Type B pancreatic cell (in vitro differentiated cells): Measurements from ENCODE around the gene FOXC2. TPM values are rescaled to one million over a fixed set of nuclear protein-coding genes. Genes with fewer than 3 reads are reported as not detected.

ENCODE experiments used
- DNase-seq: peaks from one replicate; pipeline ENCODE4 v3.0.0; 2021; ENCODE audit warnings: mixed read lengths; ENCODE audit not compliant: unreplicated experiment; ENCODE audit errors: extremely low spot score
- H3K27ac Mint-ChIP-seq: 2 replicates; pipeline ENCODE4 v1.8.0; 2021; ENCODE audit warnings: mild to moderate bottlenecking, mixed read lengths
- H3K27me3 Mint-ChIP-seq: 2 replicates; pipeline ENCODE4 v1.8.0; 2021; ENCODE audit warnings: mixed read lengths
- H3K36me3 Mint-ChIP-seq: 2 replicates; pipeline ENCODE4 v1.8.0; 2021; ENCODE audit warnings: mixed read lengths
- H3K4me1 Mint-ChIP-seq: one replicate; pipeline ENCODE4 v1.8.0; 2021; ENCODE audit warnings: mixed read lengths; ENCODE audit not compliant: unreplicated experiment
- H3K4me3 Mint-ChIP-seq: 2 replicates; pipeline ENCODE4 v1.8.0; 2021; ENCODE audit warnings: mild to moderate bottlenecking, mixed read lengths
- H3K9me3 Mint-ChIP-seq: 2 replicates; pipeline ENCODE4 v1.8.0; 2021; ENCODE audit warnings: mixed read lengths
- CTCF ChIP-seq: fragments of 200-600 bp; sonication (generic); conservative IDR thresholded peaks from 2 replicates; pipeline ENCODE4 v1.5.0; 2021; ENCODE audit warnings: antibody characterized with exemption, mild to moderate bottlenecking
- total RNA-seq: library from RNA; stranded (reverse); gene quantifications from 2 replicates; pipeline ENCODE4 v1.2.1, GENCODE V29; 2021; ENCODE audit warnings: low replicate concordance

Gene FOXC2
- total RNA-seq, 1 donor from 2014 or later, result 11.3 TPM

- no peak for DNase-seq
- Mint-ChIP-seq H3K4me3 (peak overlapping the region; percentile 86), H3K9me3 (no peaks in the 10 kb centered on the region)
Measured at GRCh38 chr16:86569701-86570447, 3.2 kb downstream of the FOXC2 start.

GRCh38 chr16:86570558-86571529 is 4.2 kb downstream of the FOXC2 start:
- H3K4me1 Mint-ChIP-seq, result peaks cover 26% of the 10 kb centered on the region
- H3K9me3 Mint-ChIP-seq, result no peaks in the 10 kb centered on the region
- peak overlapping the region; percentile 83 for H3K4me3 Mint-ChIP-seq
- H3K36me3 Mint-ChIP-seq, result peaks cover 17% of the 10 kb centered on the region
- no peak for DNase-seq
- peaks cover 85% of the 10 kb centered on the region for H3K27me3 Mint-ChIP-seq
- H3K27ac Mint-ChIP-seq, result peak overlapping the region; percentile 13
- TF ChIP-seq CTCF, result no peak

More at GRCh38 chr16:86569701-86570447, 3.2 kb downstream of the FOXC2 start:
- Mint-ChIP-seq H3K4me1 (peaks cover 23% of the 10 kb centered on the region), H3K27ac (no peak overlapping the region), H3K36me3 (peaks cover 11% of the 10 kb centered on the region), H3K27me3 (peaks cover 88% of the 10 kb centered on the region)
- no peak for TF ChIP-seq CTCF

GRCh38 chr16:86571530-86571915 is 4.9 kb downstream of the FOXC2 start:
- no peak overlapping the region for H3K27ac Mint-ChIP-seq
- no peaks in the 10 kb centered on the region for H3K9me3 Mint-ChIP-seq
- H3K4me3 Mint-ChIP-seq, result peak overlapping the region; percentile 83
- no peak for TF ChIP-seq CTCF
- H3K27me3 Mint-ChIP-seq, result peaks cover 85% of the 10 kb centered on the region
- no peak for DNase-seq
- H3K36me3 Mint-ChIP-seq, result peaks cover 17% of the 10 kb centered on the region
- peaks cover 31% of the 10 kb centered on the region for H3K4me1 Mint-ChIP-seq

- Mint-ChIP-seq H3K4me1 (peaks cover 33% of the 10 kb centered on the region), H3K27me3 (peaks cover 87% of the 10 kb centered on the region), H3K9me3 (no peaks in the 10 kb centered on the region), H3K36me3 (peaks cover 17% of the 10 kb centered on the region), H3K27ac (no peak overlapping the region), H3K4me3 (peak overlapping the region; percentile 83)
- TF ChIP-seq CTCF, result no peak
- DNase-seq, result no peak
Measured at GRCh38 chr16:86572041-86572521, 5.5 kb downstream of the FOXC2 start.

GRCh38 chr16:86572606-86573005 is 6.0 kb downstream of the FOXC2 start:
- no peak overlapping the region for H3K27ac Mint-ChIP-seq
- peaks cover 36% of the 10 kb centered on the region for H3K4me1 Mint-ChIP-seq

More at GRCh38 chr16:86572606-86573005, 6.0 kb downstream of the FOXC2 start:
- no peak for TF ChIP-seq CTCF
- Mint-ChIP-seq H3K4me3 (no peak overlapping the region), H3K9me3 (no peaks in the 10 kb centered on the region), H3K36me3 (peaks cover 17% of the 10 kb centered on the region), H3K27me3 (peaks cover 88% of the 10 kb centered on the region)
- DNase-seq, result no peak
